Activated CD8-positive, alpha-beta memory T cell treated with anti-CD3 and anti-CD28 coated beads for 24 hours (primary cell): ENCODE data around the gene PPIF.
A peak's percentile ranks its signal among the peaks of the same experiment; 100 is the strongest.

ENCODE experiments used
- DNase-seq: peaks from one replicate; pipeline ENCODE4 v3.0.0-alpha.2; 2020

The PPIF gene

DNA sequence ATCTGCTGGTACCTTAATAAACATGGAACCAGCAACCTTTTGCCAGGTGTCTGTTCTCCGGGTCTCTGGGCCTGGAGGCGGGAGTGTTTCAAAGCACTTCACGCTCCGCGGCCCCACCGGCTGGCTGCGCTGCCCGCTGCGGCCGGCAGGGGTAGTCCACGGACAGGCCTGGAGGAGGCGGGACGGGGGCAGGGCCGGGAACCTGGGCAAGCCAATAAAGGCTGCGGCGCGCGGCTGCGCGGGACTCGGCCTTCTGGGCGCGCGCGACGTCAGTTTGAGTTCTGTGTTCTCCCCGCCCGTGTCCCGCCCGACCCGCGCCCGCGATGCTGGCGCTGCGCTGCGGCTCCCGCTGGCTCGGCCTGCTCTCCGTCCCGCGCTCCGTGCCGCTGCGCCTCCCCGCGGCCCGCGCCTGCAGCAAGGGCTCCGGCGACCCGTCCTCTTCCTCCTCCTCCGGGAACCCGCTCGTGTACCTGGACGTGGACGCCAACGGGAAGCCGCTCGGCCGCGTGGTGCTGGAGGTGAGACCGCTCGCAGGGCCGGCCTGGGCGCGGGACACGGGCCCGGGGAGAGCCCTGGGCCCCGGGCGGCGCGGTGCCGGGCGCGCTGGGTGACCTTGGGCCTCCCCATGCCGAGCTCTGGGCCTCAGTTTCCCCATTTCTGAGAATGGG, at the start of gene PPIF:
Gene PPIF (plus strand): TSS at position 244 of the 668 bp plus-strand sequence. CDS start 80 bp downstream, at position 324.
- peak; percentile 100 for DNase-seq

DNA sequence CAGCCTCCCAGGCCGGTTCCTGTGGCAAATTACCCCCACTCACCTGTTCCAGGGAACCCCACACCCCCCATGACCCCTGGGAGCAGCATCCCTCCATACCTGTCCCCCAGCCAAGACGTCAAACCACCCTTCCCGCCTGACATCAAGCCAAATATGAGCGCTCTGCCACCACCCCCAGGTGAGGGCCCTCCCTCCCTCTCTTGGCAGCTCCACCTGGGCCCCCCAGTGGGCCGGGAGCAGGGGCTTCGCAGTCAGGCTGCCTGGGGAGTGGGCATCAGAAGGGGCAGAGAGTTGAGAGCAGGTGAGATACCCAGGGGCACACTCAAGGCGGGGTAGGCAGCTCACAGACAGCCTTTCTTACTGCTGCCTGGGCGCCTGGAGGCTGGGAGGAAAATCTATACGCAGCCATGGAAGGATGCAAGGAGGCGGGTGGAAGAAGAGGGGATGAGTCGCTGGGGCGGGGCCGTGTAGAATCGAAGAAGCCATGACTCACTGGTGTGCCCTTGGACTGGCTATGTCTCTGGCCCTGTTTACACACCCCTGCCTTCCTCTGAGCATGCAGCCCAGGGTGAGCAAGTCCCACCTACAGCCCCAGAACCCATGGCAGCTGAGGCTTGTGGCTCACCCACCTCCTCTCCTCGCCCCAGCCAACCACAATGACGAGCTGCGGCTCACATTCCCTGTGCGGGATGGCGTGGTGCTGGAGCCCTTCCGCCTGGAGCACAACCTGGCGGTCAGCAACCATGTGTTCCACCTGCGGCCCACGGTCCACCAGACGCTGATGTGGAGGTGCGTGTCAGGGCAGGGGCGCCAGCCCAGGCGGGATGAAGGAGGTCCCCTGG, 48.6 kb upstream of the PPIF start:
- no peak for DNase-seq

DNA sequence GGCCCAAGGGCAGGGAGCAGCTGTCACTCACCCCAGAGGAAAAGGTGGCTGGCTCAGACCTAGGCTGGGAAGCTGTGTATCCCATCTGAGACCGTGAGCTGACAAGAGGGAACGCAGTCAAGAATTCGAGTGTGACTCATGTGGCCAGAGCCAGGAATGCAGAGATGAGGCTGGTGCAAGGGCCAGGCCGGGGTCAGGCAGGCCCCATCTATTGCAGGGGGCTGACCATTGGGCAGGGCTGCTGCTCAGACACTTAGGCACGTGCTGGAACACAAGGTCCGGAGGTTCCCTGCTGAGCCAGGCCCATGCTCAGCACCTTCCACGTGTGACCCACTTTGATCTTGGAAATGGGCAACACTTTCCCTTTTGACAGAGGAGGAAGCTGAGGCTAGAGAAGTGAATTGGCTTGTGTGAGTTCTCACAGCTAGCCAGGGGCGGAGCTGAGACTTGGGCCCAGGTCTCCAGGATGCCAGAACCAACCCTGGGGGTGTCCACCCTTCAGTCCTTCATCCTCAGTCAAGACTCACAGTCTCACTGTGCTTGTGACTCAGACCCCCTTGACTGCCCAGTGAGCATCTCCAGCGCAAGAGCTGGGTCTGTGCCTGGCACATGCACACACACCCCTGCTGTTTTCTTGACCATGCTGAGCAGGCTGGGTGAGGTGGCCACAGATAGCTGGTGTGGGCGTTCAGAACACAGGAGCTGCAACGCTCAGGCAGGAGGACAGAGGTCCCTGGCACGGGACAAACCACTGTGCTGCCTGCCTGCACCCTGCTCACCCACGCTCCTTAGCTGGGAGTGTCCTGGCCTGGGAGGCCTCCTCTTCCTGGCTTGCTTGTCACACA, 47.6 kb upstream of the PPIF start:
- DNase-seq: no peak

DNA sequence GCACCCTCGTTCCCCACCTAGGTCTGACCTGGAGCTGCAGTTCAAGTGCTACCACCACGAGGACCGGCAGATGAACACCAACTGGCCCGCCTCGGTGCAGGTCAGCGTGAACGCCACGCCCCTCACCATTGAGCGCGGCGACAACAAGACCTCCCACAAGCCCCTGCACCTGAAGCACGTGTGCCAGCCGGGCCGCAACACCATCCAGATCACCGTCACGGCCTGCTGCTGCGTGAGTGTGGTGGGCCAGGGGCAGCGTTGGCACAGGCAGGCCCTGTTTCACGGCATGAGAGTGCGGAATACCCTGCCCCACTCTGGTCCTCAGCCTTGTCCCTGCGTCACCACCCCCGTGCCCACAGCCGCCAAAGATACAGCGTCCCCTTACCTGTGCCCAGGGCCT, 46.6 kb upstream of the PPIF start:
- DNase-seq: no peak

DNA sequence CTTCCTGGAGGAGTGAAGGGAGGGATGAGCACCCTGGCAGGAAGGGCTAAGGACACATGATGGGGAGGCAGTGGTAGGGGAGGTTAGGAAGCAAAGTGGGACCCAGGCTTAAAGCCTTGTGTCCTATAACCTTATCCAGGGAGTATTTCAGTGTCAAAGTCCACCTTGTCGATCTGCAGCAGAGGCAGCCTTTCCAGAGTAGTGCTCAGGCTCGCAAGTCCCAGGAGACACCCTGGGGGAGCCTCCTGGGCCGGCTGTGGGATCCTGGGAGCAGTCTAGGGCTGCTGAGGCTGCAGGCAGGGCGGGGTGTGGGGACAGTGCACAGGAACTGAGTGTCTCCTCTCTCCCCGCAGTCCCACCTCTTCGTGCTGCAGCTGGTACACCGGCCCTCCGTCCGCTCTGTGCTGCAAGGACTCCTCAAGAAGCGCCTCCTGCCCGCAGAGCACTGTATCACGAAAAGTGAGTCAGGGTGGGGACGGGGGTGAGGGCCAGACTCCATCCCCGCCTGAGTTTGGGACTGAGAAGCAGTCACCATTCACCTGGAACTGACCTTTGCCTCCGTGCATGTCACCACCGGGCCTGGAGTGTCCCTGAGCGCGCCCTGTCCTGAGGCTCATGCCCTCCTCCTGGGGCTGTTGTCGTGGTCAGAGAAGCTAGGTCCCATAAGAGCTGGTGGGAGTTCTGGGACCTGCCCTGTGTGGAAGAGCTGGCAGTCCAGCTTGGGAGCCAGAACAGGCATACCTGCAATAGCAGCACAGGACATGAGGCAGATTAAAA, 45.3 kb upstream of the PPIF start:
- no peak for DNase-seq

DNA sequence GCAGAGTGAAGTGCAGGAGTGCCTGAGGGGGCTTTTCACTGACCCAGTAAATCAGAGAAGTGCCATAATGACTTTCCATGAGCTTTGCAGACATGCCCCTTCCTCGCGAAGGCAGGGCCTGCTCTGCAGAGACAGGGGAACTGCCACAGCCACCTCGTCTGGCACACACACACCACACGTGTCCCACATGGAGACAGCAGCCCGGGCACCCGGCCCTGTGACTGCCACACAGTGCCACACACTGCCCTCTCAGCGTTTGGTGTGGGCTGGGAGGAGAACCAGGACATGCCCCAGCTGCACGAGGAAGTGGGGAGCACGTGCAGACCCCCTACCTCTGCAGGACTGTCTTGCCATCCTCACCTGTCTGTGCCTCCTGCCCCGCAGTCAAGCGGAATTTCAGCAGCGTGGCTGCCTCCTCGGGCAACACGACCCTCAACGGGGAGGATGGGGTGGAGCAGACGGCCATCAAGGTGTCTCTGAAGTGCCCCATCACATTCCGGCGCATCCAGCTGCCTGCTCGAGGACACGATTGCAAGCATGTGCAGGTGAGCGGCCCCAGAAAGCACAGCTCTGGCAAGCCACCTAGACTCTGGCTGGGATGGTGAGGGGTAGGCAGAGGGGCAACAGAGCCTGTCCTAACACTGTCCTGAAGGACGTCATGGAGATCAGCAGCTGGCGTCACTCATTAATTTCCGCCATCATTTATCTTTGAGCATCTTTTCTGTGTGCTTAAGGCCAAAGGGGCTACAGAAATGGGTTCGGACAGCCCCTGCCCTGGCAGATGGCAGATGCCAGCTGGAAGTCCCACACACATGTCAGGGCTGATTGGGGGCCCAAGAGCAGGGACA, 43.4 kb upstream of the PPIF start:
- DNase-seq: no peak

DNA sequence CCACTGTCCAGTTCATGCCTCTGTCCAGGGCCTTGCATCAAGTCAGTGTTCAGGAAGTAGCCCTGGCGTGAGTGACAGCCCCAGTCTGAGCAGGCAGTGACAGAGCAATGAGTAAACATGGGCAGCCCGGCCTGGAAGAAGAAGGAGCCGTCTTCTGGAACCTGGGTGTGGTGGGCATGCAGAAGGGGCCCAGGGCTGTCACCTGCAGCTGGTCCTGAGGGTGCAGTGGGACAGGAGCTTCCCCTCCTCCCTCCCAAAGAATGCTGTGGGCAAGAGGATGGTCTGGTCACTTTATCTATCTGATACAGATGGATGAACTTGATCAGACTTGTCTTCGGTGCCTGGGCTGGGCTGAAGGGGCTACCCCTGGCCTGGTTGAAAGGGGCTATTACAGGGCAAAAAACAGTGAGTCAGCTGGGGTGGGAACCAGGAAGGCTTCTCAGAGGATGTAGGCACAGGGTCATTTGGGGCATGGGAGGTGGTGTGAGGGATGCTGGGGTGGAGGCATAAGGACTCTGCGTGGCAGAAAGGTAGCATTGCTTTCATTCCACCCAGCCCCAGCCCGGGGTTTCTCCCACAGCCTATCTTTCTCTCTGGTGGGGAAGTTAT, 42.7 kb upstream of the PPIF start:
- no peak for DNase-seq

DNA sequence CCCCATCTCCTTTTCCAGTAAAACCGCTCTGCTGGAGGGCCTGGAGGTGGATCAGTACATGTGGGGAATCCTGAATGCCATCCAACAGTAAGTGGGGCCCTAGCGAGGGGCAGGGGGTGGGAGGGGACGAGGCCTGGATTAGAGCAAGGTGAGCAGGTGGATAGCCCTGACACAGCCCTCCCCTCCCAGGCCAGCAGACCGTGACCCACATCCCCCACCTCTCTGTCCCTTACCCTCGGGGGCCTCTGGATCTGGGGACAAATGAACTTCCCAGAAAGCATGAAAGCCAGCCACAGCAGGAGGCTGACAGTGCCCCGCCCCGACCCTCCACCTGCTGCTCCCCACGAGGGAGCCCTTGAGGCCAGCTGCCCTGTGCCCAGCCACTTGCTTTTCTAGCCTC, 41.8 kb upstream of the PPIF start:
- no peak for DNase-seq

DNA sequence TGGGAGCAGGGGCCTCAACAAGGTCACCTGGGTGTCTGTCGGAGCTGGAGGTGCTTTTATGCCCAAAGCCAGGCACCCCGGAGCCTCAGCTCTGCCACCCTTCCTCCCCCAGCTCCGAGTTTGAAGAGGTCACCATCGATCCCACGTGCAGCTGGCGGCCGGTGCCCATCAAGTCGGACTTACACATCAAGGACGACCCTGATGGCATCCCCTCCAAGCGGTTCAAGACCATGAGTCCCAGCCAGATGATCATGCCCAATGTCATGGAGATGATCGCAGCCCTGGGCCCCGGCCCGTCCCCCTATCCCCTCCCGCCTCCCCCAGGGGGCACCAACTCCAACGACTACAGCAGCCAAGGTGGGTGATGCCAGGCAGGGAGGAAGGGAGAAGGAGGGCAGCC, 41.3 kb upstream of the PPIF start:
- no peak for DNase-seq

DNA sequence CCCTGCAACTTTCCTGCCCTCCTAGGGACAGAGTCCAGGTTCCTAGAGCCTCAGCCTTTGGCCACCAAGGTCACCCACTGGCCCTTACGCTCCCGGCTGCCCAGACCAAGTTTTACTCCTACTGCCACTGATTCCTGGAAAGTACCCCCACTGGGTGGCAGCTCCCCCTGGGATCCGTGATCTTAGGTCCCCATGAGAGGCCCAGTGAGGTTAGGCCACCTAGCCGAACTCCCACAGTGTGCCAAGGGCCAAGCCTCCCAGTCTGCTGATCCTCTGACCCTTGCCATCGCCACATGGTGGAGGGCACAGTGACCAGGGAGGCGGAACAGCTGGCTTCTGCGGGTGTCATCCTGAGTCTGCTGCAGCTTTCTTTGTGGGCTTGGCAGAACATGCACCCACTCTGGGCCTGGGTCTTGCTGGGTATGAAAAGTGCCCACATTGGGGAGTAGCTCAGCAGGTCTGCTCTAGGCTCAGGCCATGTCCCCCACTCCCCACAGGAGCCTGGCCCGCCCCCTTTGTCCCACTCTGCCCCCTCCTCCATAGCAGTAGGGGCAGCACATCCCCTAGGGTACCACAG, 40.5 kb upstream of the PPIF start:
- DNase-seq: no peak

DNA sequence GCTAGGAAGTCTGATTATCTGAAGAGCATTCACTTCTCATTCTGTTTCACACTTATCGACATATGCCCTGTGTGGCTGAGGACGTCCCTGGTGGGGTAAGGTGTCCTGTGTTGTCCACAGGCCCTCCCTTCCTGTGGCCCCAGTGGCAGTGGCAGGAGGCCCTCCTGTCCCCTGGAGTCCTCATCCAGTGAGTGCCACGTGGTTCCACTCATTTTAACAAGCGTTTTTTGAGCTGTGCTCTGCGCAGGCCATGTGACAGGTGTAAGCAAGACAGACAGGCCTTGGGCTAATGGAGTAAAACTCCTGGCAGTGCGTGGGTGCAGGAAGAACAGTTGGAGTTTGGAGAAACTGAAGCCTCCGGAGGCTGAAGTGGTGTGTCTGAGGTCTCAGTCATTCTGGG, 39.3 kb upstream of the PPIF start:
- DNase-seq: no peak

DNA sequence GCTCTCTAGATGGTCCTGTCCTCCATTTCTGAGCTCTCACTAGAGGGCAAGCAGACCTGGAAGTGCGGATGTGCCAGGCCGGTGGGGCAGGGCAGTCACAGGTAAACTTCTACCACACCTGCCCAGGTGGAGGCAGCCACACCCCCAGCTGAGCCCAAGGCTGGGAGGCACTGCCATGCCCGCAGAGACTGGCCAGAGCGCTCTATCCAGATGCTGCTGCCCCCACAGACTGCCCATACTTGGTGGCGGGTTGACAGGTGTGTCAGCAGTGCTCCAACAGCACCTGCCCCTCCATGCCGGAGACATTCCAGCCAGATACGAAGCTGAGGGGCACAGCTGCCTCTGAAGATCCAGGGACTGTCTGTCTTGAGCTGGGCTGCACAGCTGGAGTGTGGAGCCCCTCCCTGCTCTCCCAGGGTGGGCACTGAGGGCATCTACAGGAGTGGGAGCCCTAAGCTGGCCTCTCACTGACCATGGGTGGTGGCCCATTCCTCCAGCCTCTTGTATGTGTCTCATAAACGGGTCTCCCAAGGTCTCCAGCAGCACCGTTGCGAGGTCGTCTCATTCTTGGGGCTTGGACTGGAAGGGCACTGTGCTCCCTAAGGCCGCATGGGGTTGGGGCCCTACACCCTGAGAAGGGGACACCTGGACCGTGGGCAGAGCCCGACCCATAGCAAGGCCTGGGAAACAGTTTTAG, 38.2 kb upstream of the PPIF start:
- DNase-seq: no peak

DNA sequence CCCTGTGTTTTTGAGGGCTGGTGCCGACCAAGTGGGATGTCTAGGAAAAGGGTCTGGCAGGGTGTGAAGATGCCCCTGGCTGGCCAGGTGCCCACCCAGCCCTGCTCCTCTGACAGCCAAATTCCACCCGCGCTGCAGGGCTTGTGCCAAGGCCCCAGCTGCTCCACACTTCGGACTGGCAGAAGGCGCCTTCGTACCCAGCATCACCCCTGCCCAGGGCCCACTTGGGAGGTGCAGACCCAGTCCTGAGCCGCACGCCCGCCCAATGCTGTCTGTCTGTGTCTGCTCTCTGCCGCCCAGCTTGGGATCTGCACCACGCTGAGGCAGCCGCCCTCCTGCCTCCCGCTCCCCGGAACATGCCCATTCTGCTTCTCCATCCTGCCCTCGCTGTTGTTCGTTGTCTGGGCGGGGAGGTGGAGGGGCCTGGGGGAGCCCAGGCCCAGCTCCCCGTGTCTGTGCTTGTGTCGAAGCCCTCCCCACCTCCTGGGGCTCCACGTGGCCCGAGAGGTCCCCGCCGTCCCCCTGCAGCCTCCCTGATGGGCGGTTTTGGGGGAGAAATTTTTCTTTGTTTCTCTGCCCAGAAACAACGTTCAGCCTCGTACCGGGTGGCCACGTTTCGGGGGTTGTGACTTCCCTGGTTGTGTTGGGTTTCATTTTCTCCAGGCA, 36.9 kb upstream of the PPIF start:
- no peak for DNase-seq

DNA sequence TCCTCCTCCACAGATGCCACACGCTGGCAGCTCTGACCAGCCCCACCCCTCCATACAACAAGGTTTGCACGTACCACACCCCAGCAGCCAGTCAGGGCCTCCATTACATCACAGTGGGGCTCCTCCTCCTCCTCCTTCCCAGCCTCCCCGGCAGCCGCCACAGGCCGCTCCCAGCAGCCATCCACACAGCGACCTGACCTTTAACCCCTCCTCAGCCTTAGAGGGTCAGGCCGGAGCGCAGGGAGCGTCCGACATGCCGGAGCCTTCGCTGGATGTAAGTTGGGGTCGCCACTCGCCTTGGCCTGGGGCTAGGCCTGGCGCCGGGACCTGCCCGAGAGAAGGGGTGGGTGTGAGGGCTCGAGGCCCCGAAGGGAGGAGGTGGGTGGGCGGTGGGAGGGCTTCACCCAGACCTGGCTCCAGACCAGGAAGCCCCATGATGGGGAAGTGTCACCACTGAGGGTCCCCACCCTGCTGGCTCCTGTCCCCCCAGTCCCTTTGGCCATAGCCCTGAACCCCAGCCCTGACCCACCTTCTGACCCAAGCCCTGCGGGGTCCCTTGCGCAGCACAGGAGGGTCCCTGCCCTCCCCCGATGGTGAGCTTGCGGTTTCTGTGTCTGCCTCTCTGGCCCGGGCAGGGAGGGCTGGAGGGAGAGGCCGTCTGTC, 36.2 kb upstream of the PPIF start:
- no peak for DNase-seq

DNA sequence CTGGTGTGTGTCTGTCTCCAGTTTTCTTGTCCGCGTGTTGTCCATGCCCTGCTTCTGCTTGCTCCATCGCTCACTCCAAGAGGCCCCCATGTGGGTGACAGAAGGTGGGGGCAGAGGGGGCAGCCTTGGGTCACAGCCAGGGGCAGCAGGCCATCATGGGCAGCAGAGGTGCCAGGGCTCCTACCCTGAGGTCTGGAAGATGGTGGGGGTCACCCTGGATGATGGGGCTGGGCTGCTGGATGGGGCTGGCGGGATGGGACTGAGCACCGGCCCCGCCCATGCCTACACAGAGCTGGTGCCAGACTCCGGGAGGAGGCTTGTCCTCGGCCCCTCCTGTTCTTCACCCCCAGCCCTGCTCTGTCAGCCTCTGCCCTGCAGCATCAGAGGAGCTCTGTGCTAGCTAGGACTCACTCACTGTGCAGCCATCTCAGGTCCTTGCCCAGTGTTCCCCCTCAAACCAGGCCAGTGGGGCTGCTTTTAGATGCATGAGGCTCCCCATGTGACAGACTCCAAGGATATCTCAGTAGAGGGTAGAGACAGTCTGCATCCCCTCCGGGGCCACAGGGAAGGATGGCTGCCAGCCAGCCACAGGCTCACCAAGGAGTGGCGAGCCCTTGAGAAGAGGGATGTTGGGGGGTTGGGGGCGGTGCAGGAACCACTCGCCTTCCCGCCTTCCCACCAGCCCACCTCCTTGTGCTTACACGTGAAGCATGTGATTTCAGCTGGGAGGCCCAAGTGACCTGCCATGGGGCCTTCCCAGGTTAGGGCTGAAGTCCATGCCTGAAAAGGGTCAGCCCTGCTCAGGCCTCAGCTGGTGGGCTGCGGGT, 35.5 kb upstream of the PPIF start:
- no peak for DNase-seq

DNA sequence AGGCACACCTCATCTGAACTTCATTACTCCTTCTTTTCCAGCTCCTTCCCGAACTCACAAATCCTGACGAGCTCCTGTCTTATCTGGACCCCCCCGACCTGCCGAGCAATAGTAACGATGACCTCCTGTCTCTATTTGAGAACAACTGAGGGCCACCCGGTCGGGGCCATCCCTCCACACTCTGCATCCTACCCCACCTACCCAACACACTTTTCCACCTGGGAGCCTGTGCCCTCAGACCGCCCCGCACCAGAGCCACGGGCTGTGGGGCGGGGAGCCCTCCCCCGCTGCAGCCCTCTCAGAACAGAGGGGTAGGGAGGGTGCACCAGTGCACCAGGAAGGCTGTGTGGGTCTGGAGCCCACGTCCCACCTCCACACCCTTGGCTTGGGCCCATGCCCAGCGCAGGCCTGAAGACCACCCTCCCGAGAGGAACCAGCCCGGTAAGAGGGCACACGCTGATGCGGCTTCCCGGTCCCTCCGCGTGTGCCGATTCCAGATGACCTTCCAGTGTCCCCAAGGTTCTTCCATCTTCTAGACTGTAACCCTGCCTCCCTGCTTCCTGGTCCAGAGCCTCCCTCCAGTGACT, 34.6 kb upstream of the PPIF start:
- DNase-seq: no peak

DNA sequence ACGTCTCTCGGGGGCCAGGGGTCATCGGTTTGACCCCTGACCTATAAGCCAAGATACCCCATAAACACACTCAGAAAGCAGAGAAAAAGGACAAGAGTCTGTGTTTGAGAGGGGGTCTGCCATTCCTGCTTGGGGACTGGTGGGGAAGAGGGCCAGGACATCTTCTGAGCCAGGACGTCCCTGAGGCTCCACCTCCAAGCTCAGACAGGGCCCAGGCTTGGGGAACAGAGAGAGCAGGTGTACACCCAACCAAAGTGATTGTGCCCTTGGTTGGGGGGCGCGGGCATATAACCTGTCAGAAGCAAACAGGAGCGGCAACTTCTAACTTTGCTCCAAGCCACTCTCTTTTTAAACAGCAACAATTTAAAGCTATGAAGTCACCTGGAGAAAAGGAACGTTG, 33.9 kb upstream of the PPIF start:
- DNase-seq: no peak

DNA sequence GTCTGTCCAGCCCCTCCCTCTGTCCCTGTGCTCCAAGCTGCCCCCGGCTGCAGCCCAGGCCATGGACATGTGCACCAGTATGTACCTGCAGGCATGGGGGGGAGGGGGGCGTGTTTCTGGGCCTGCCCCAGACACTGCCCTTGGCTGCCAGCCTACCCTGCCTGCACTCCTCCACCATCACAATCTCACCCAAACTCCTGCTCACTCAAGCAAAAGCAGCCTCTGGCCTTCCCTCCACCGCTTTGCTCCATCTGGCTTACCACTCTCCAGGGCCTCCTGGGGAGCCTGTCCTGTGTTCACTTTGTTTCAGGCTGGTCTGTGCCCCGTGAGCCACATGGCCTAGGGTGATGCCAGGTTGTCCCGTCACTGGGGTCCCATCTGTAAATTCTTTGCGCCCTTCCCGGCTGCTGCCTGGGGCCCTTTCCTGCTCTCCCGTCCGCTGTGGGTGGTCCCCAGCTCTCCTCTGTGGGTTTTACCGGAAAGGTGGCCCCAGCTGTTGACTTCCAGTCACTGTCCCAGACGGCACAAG, 33.3 kb upstream of the PPIF start:
- no peak for DNase-seq
